ENCODE results near the gene SLC25A21. TPM values are rescaled to one million over a fixed set of nuclear protein-coding genes. Genes with fewer than 3 reads are reported as not detected.

SLC25A21 gene
- total RNA-seq, 4 donors from 2014 or later: 2.0 TPM; not detected in 3

- WGBS: 79% methylated on average over 1 of the region's 1 CpG
- Histone ChIP-seq H3K27ac (no peak overlapping the region), H3K36me3 (no peaks in the 10 kb centered on the region), H3K27me3 (no peaks in the 10 kb centered on the region), H3K4me3 (no peak overlapping the region), H3K9me3 (no peaks in the 10 kb centered on the region), H3K4me1 (no peaks in the 10 kb centered on the region)
- DNase-seq (ENCODE audit: low spot score in 2 of 2): no peak
- no peak for TF ChIP-seq CTCF (IDR thresholded peaks at IDR 0.05)
- no peak for TF ChIP-seq EP300 (IDR thresholded peaks at IDR 0.05)
- TF ChIP-seq POLR2A (IDR thresholded peaks at IDR 0.05): no peak
- no peak for TF ChIP-seq POLR2AphosphoS5 (IDR thresholded peaks at IDR 0.05)
Measured at GRCh38 chr14:36950812-36951211, 221.6 kb downstream of the SLC25A21 start.

- H3K36me3 ChIP-seq: no peaks in the 10 kb centered on the region
- H3K27me3 ChIP-seq: no peaks in the 10 kb centered on the region
- 68% methylated on average over 2 of the region's 2 CpGs for WGBS
- H3K27ac ChIP-seq: no peak overlapping the region
- H3K9me3 ChIP-seq: no peaks in the 10 kb centered on the region
- H3K4me3 ChIP-seq: no peak overlapping the region
- no peaks in the 10 kb centered on the region for H3K4me1 ChIP-seq
- DNase-seq (ENCODE audit: low spot score in 2 of 2): no peak
- TF ChIP-seq EP300 (IDR thresholded peaks at IDR 0.05): no peak
- no peak for TF ChIP-seq POLR2AphosphoS5 (IDR thresholded peaks at IDR 0.05)
- TF ChIP-seq POLR2A (IDR thresholded peaks at IDR 0.05): no peak
- no peak for TF ChIP-seq CTCF (IDR thresholded peaks at IDR 0.05)
Measured at GRCh38 chr14:36949371-36949770, 223.0 kb downstream of the SLC25A21 start.

- DNase-seq (ENCODE audit: low spot score in 2 of 2): no peak
- Histone ChIP-seq H3K4me1 (no peaks in the 10 kb centered on the region), H3K9me3 (no peaks in the 10 kb centered on the region), H3K27me3 (no peaks in the 10 kb centered on the region), H3K36me3 (no peaks in the 10 kb centered on the region), H3K4me3 (no peak overlapping the region), H3K27ac (no peak overlapping the region)
- TF ChIP-seq EP300 (IDR thresholded peaks at IDR 0.05): no peak
- no peak for TF ChIP-seq POLR2AphosphoS5 (IDR thresholded peaks at IDR 0.05)
- TF ChIP-seq CTCF (IDR thresholded peaks at IDR 0.05): no peak
- TF ChIP-seq POLR2A (IDR thresholded peaks at IDR 0.05): no peak
- 86% methylated on average over 5 of the region's 5 CpGs for WGBS
Measured at GRCh38 chr14:36948157-36948859, 224.1 kb downstream of the SLC25A21 start.

GRCh38 chr14:36947362-36947761 lies 225.0 kb downstream of the SLC25A21 start:
- Histone ChIP-seq H3K9me3 (no peaks in the 10 kb centered on the region), H3K4me1 (no peaks in the 10 kb centered on the region), H3K36me3 (no peaks in the 10 kb centered on the region), H3K27ac (no peak overlapping the region), H3K4me3 (no peak overlapping the region), H3K27me3 (no peaks in the 10 kb centered on the region)
- no peak for DNase-seq (ENCODE audit: low spot score in 2 of 2)
- 86% methylated on average over 1 of the region's 1 CpG for WGBS
- no peak for TF ChIP-seq POLR2AphosphoS5 (IDR thresholded peaks at IDR 0.05)
- no peak for TF ChIP-seq CTCF (IDR thresholded peaks at IDR 0.05)
- TF ChIP-seq EP300 (IDR thresholded peaks at IDR 0.05): no peak
- TF ChIP-seq POLR2A (IDR thresholded peaks at IDR 0.05): no peak

- 93% methylated on average over 1 of the region's 1 CpG for WGBS
- no peaks in the 10 kb centered on the region for H3K9me3 ChIP-seq
- no peak for DNase-seq (ENCODE audit: low spot score in 2 of 2)
Measured at GRCh38 chr14:36946872-36947271, 225.5 kb downstream of the SLC25A21 start.

More at GRCh38 chr14:36946872-36947271, 225.5 kb downstream of the SLC25A21 start:
- no peak overlapping the region for H3K4me3 ChIP-seq
- no peak overlapping the region for H3K27ac ChIP-seq
- TF ChIP-seq EP300 (IDR thresholded peaks at IDR 0.05) (no peak), CTCF (IDR thresholded peaks at IDR 0.05) (no peak), POLR2A (IDR thresholded peaks at IDR 0.05) (no peak), POLR2AphosphoS5 (IDR thresholded peaks at IDR 0.05) (no peak)
- no peaks in the 10 kb centered on the region for H3K4me1 ChIP-seq
- H3K36me3 ChIP-seq: no peaks in the 10 kb centered on the region
- H3K27me3 ChIP-seq: no peaks in the 10 kb centered on the region

All from suprapubic skin (tissue), 4 donors.